Gastroesophageal sphincter (tissue), 4 donors: ENCODE results near the gene HIP1. TPM values are rescaled to one million over a fixed set of nuclear protein-coding genes. Genes with fewer than 3 reads are reported as not detected.

Experiments used
- ATAC-seq: fragments of 150-250 bp; one replicate; pipeline ENCODE4 v1.9.1; 2016; ENCODE audit warnings: mild to moderate bottlenecking, moderate library complexity
- H3K27ac ChIP-seq, 4 donors: fragments of 200-600 bp; sonication (generic) in 3 of 4; 1 replicate in 3 of 4; 2 replicates in 1 of 4; pipeline ENCODE4 v1.5.1; 2016 to 2019
- H3K27me3 ChIP-seq: fragments of 200-600 bp; sonication (generic); one replicate; pipeline ENCODE4 v1.5.1; 2019
- H3K36me3 ChIP-seq, 2 donors: fragments of 200-600 bp; sonication (generic); one replicate each; pipeline ENCODE4 v1.5.1; 2019; ENCODE audit warnings: control low read depth in 1 of 2
- H3K4me1 ChIP-seq, 3 donors: fragments of 200-600 bp; sonication (generic); 1 replicate in 2 of 3; 2 replicates in 1 of 3; pipeline ENCODE4 v1.5.1; 2016 to 2019; ENCODE audit warnings: control low read depth in 2 of 3
- H3K4me3 ChIP-seq, 2 donors: fragments of 200-600 bp; sonication (generic); one replicate each; pipeline ENCODE4 v1.5.1; 2019; ENCODE audit warnings: mild to moderate bottlenecking in 1 of 2, moderate library complexity in 1 of 2
- H3K9me3 ChIP-seq, 3 donors: fragments of 200-600 bp; sonication (generic); one replicate each; pipeline ENCODE4 v1.5.1; 2017 to 2019; ENCODE audit warnings: control low read depth in 2 of 3
- EP300 ChIP-seq: sonication (generic); formaldehyde crosslinking; IDR thresholded peaks from one replicate; pipeline ENCODE4 v1.6.1; 2017; ENCODE audit warnings: antibody characterized with exemption, mild to moderate bottlenecking
- POLR2A ChIP-seq, 2 donors: fragments of 450-650 bp; IDR thresholded peaks; one replicate each; pipeline ENCODE4 v1.6.1; 2017; ENCODE audit warnings: antibody characterized with exemption in 2 of 2, mild to moderate bottlenecking in 2 of 2, moderate library complexity in 1 of 2
- POLR2AphosphoS5 ChIP-seq: sonication (generic); formaldehyde crosslinking; IDR thresholded peaks from one replicate; pipeline ENCODE4 v1.6.1; 2017; ENCODE audit warnings: antibody characterized with exemption
- WGBS, 2 donors: methylation state at CpG; one replicate each; pipeline ENCODE4 v1.1.5; 2018; ENCODE audit warnings: low coverage in 1 of 2; 5-methylcytosine and 5-hydroxymethylcytosine counted together
- total RNA-seq, 4 donors: library from RNA; depleted of rRNA; stranded (reverse); fragments of >200 nt; gene quantifications; one replicate each; pipeline ENCODE4 v1.1.0, GENCODE V29; 2016
- TF ChIP-seq, protein P1 (sequence below), 4 experiments: fragments of 200-600 bp in 2 of 4; fragments of 450-650 bp in 2 of 4; sonication (generic) in 1 of 4; IDR thresholded peaks; one replicate each; pipeline ENCODE4 v1.5.1; 2017 to 2019; ENCODE audit warnings: antibody characterized with exemption in 4 of 4, mild to moderate bottlenecking in 2 of 4, moderate library complexity in 2 of 4

HIP1 gene
- total RNA-seq, 4 donors from 2014 or later: 12.3 to 32.6 (median 22.6) TPM

DNA sequence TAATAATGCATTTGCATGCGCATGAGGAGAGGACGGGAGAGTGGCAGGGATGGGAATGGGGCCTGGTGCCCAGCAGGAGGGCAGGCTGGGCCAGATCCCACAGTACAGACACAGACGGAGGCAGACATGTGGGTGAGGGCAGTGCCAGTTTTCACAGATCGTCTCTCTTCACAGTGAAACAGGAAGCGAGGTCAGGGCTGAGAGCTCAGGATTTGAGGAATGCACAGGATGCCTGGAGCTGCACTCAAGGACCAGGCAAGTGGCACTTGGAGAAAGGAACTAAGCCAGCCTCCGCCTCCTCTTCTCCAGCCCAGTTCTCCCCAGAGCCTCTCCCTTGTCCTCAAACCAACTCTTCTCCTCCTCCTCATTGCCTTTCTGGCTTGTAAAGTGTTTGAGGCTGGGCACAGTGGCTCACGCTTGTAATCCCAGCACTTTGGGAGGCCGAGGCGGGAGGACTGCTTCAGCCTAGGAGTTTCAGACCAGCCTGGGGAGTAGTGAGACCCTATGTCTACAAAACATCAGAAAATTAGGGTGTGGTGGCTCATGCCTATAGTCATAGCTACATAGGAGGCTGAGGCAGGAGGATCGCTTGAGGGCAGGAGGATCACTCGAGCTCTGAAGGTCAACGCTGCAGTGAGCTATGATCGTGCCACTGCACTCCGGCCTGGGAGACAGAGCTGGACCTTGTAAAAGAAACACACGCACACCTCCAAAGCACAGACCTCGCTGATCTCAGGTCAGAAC lies 115.2 kb downstream of the HIP1 start:
- Histone ChIP-seq H3K27me3 (no peaks in the 10 kb centered on the region), H3K36me3 (peaks cover 0 to 8% of the 10 kb centered on the region in 2 donors), H3K9me3 (peaks cover 0 to 5% (median 0%) of the 10 kb centered on the region in 3 donors), H3K27ac (peak overlapping the region in 3 of 4 donors; percentile 13 to 57 (median 31)), H3K4me1 (peaks cover 0 to 4% (median 0%) of the 10 kb centered on the region in 3 donors), H3K4me3 (no peak overlapping the region)
- 73 to 85% methylated on average over 9 to 12 of the region's 16 CpGs for WGBS, 2 donors
- peak; percentile 27 for ATAC-seq
- TF ChIP-seq POLR2AphosphoS5 (no peak), EP300 (no peak), POLR2A (IDR thresholded peaks at IDR 0.05) (no peak)
- TF ChIP-seq, protein P1, sequence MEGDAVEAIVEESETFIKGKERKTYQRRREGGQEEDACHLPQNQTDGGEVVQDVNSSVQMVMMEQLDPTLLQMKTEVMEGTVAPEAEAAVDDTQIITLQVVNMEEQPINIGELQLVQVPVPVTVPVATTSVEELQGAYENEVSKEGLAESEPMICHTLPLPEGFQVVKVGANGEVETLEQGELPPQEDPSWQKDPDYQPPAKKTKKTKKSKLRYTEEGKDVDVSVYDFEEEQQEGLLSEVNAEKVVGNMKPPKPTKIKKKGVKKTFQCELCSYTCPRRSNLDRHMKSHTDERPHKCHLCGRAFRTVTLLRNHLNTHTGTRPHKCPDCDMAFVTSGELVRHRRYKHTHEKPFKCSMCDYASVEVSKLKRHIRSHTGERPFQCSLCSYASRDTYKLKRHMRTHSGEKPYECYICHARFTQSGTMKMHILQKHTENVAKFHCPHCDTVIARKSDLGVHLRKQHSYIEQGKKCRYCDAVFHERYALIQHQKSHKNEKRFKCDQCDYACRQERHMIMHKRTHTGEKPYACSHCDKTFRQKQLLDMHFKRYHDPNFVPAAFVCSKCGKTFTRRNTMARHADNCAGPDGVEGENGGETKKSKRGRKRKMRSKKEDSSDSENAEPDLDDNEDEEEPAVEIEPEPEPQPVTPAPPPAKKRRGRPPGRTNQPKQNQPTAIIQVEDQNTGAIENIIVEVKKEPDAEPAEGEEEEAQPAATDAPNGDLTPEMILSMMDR (IDR thresholded peaks at IDR 0.05): no peak

DNA sequence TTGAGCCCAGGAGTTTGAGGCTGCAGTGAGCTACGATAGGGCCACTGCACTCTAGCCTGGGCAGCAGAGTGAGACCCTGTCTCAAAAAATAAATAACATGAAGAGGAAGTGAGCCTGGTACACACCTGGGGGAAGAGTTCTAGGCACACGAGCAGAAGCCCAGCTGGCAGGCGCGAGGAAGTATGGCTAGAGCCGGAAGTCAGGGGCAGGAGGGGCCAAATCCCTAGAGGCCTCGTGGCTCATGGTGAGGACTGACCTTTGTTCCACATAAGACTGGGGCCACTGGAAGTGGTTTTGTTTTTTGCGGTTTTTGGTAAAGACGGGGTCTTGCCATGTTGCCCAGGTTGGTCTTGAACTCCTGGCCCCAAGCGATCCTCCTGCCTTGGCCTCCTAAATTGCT lies 117.6 kb downstream of the HIP1 start:
- WGBS, 2 donors: 87 to 91% methylated on average over 7 to 8 of the region's 9 CpGs
- Histone ChIP-seq H3K9me3 (no peaks in the 10 kb centered on the region), H3K36me3 (peaks cover 0 to 8% of the 10 kb centered on the region in 2 donors), H3K4me1 (peaks cover 0 to 4% (median 0%) of the 10 kb centered on the region in 3 donors), H3K27me3 (no peaks in the 10 kb centered on the region), H3K27ac (no peak overlapping the region), H3K4me3 (no peak overlapping the region)
- TF ChIP-seq, protein P1 (IDR thresholded peaks at IDR 0.05): no peak
- TF ChIP-seq POLR2AphosphoS5 (no peak), POLR2A (IDR thresholded peaks at IDR 0.05) (no peak), EP300 (no peak)
- no peak for ATAC-seq

DNA sequence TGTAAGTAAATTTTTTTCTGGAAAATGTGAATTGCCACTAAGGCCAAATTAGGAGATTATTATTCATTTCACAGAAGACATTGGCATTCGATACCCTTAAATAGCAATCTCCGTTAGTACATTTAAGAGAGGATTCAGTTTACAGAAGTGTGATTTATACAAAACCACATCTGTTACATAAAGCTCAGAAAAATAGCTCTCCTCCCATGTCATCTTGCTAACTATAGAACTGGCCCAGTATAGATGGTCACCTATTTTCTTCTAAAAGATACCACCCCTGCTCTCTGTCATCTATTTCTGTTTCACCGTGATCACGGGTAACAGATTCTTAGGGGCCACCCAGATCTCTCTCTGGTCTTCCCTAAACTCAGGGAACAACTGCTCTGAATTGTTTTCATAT lies 119.1 kb downstream of the HIP1 start:
- TF ChIP-seq, protein P1 (IDR thresholded peaks at IDR 0.05): no peak
- TF ChIP-seq POLR2A (IDR thresholded peaks at IDR 0.05): no peak
- no peak for TF ChIP-seq EP300
- TF ChIP-seq POLR2AphosphoS5: no peak
- Histone ChIP-seq H3K4me1 (peaks cover 0 to 4% (median 0%) of the 10 kb centered on the region in 3 donors), H3K27me3 (no peaks in the 10 kb centered on the region), H3K4me3 (no peak overlapping the region), H3K36me3 (peaks cover 0 to 8% of the 10 kb centered on the region in 2 donors), H3K27ac (no peak overlapping the region), H3K9me3 (no peaks in the 10 kb centered on the region)
- no peak for ATAC-seq
- WGBS, 2 donors: 76 to 97% methylated on average over 4 of the region's 4 CpGs

DNA sequence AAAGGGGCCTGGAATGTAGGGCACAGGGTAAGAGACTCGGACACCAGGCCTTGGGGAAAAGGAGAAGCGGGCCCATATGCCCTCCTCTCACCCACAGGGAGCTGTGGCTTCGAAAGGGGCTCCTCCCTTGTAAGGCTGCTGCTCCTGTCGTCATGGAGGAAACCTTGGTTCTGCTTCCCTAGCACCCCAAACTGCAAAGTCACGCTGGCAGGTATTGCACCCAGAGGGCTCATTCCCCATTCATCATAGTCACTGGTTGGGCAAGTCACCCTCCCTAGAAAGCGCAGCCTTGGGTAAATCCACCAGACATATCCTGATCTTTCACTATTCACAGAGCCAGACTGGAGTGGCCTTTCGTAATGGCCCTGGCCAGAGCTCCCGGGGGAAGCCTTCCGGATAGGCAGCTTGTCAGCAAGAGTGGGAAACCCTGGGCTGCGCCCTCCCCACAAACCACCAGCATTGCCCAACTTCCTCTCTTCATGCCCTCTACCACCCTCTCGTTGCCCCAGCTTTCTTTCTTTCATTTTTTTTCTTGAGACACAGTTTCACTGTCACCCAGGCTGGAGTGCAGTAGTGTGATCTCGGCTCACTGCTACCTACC lies 121.0 kb downstream of the HIP1 start:
- Histone ChIP-seq H3K27me3 (no peaks in the 10 kb centered on the region), H3K9me3 (no peaks in the 10 kb centered on the region), H3K27ac (peak overlapping the region in 1 of 4 donors; percentile 7), H3K4me1 (no peaks in the 10 kb centered on the region), H3K4me3 (no peak overlapping the region), H3K36me3 (peaks cover 0 to 8% of the 10 kb centered on the region in 2 donors)
- WGBS, 2 donors: 85 to 88% methylated on average over 5 of the region's 12 CpGs
- TF ChIP-seq, protein P1 (IDR thresholded peaks at IDR 0.05): no peak
- peak; percentile 27 for TF ChIP-seq POLR2AphosphoS5
- TF ChIP-seq POLR2A (IDR thresholded peaks at IDR 0.05): no peak
- ATAC-seq: peak; percentile 80
